Measurements from ENCODE around the gene A2M.

DNA sequence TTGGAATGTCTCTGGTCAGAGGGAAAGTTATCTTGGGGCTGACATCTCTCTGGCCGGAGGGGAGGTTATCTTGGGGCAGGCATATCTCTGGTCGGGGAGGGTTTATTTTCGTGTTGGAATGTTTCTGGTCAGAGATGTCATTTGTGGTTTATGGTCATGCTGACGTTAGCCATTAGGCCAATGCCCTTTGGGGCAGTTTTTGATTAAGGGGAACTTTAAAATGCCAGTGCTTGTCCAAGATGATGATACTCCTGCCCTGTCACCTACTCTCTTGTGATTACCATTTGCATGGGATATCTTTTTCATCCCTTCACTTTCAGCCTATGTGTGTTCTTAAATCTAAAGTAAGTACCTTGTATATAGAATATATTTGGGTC, 29.0 kb upstream of the A2M start:
- TF ChIP-seq EZH2phosphoT487 (IDR thresholded peaks at IDR 0.05; ENCODE audit: low read depth) = no peak
- TF ChIP-seq, protein P1, sequence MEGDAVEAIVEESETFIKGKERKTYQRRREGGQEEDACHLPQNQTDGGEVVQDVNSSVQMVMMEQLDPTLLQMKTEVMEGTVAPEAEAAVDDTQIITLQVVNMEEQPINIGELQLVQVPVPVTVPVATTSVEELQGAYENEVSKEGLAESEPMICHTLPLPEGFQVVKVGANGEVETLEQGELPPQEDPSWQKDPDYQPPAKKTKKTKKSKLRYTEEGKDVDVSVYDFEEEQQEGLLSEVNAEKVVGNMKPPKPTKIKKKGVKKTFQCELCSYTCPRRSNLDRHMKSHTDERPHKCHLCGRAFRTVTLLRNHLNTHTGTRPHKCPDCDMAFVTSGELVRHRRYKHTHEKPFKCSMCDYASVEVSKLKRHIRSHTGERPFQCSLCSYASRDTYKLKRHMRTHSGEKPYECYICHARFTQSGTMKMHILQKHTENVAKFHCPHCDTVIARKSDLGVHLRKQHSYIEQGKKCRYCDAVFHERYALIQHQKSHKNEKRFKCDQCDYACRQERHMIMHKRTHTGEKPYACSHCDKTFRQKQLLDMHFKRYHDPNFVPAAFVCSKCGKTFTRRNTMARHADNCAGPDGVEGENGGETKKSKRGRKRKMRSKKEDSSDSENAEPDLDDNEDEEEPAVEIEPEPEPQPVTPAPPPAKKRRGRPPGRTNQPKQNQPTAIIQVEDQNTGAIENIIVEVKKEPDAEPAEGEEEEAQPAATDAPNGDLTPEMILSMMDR (IDR thresholded peaks at IDR 0.05; ENCODE audit: low read depth, low read length) = no peak
